GM19240 (cell line): ENCODE results near the gene ANAPC2.

Experiments used
- DNase-seq: peaks from one replicate; pipeline ENCODE4 v3.0.0; 2011; ENCODE audit warnings: low spot score; ENCODE audit not compliant: insufficient read length

ANAPC2 gene

DNA sequence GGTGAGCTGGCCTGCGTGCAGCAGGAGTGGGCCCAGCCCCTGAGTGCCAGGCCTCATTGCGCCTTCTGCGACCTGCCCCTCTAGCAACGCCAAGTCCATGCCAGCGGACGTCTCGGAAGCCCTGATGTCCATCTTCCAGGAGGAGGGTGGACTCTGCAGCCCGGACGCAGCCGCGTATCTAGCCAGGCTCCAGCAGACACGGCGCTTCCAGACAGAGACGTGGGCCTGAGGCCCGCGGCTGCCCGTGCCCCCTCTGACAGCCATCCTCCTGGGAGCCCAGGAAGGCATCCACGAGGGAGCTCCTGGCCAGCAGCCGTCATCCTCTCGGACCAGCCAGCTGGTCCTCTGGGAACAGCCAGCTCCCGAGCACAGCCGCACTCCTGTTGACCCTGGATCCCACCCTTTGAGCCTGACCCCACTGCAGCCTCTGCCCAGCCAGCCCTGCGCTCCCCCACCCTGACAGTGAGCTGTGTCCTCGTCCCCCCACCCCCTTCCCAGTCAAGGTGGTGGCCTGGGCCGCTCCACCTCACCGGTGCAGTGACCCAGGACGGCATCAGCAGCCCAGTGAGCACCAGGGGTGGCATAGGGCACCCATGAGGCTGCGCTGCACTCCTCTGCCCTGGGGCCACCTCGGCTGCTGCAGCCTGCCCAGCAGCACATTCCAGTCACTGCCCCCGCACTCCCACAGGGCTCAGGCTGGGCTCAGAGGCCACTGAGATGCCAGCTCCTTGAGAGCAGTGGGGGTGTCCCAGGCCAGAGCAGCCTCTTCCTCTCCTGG lies 28.0 kb upstream of the ANAPC2 start:
- no peak for DNase-seq

DNA sequence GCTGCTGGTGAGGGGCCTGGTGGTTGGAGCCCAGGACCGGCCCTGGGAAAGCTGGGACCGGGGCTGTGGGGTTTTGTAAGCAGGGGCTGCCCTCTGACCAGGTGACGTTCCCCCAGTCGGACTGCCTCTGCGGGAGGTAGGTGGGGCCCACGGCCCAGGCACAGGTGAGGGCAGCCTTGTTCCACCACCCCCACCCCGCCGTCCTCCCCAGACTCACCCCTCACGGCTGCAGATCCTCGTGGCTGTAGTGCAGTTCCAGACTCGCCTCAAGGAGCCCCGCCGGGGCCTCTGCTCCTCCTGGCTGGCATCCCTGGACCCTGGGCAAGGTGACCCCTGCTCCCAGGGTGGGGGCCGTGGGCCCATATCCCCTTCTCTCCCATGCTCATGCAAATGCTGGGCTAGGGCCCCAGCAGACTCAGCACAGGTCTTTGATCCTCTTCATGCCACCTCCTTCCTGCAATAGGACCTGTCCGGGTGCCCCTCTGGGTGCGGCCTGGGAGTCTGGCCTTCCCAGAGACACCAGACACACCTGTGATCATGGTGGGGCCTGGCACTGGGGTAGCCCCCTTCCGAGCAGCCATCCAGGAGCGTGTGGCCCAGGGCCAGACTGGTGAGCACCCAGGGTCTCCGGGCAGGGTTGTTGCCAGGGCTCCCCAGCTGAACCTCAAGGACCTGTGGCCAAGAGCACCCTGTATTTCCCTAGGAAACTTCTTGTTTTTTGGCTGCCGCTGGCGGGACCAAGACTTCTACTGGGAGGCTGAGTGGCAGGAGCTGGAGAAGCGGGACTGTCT lies 27.0 kb upstream of the ANAPC2 start:
- DNase-seq = no peak

DNA sequence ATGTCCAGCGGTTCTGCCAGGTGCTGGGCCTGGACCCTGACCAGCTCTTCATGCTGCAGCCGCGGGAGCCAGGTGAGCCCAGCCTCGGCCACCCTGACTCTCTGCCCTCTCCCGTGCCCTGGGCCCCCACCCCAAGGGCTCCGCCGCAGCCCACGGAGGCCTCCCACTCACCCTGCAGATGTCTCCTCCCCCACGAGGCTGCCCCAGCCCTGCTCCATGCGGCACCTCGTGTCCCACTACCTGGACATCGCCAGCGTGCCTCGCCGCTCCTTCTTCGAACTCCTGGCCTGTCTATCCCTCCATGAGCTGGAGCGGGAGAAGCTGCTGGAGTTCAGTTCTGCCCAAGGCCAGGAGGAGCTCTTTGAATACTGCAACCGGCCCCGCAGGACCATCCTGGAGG lies 26.3 kb upstream of the ANAPC2 start:
- DNase-seq = no peak

DNA sequence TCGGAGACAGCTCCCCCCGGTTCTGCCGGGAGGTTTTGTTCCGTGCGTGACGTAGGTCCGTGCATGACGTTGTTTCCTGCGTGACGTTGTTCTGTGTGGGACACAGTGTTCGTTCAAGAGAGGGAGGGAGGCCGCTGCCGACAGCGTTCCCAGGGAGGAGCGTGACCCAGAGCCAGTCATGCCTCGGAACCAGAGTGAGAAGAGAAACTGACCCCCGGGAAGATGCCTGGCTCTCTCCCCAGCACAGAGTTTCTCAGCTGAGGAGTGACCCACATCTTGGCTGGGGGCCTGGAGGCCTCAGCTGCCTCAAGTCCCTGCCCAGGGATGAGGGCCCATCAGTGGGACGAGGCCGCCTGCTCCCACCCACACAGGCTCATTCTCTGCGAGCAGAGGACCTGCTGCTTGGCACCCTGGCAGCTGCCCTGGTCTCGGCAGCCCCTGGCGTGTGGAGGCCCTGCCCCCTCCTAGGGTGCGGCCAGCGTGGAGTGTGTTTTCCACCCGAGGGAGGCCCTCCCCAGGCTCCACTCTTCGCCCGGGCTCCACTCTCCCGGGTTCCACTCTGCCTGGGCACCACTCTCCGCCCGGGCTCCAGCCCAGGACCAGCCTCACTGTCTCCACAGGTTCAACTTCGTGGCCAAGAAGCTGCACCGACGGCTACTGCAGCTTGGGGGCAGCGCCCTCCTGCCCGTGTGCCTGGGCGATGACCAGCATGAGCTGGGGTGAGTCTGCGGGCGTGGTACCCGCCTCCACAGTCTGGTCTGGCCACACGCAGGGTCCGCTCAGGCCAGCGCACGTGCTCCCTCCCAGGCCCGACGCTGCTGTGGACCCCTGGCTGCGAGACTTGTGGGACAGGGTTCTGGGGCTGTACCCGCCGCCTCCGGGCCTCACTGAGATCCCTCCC lies 25.1 kb upstream of the ANAPC2 start:
- no peak for DNase-seq

DNA sequence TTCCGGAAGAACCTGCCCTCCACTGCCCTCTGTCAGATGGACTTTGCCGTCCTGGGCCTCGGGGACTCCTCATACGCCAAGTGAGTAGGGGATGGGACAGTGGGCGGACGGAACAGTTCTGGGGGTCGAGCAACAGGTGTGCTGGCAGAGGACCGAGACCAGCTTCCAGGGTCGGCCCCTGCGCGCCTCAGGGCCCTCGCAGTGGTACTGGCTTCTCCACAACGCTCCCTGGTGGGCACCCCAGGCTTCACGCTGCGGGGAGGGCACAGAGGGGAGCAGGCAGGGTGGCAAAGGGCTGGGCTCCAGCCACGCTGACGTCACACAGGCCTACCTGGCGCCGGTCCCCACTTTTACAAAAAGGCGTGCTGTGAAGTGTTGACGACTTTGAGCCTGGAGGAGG lies 24.2 kb upstream of the ANAPC2 start:
- no peak for DNase-seq

DNA sequence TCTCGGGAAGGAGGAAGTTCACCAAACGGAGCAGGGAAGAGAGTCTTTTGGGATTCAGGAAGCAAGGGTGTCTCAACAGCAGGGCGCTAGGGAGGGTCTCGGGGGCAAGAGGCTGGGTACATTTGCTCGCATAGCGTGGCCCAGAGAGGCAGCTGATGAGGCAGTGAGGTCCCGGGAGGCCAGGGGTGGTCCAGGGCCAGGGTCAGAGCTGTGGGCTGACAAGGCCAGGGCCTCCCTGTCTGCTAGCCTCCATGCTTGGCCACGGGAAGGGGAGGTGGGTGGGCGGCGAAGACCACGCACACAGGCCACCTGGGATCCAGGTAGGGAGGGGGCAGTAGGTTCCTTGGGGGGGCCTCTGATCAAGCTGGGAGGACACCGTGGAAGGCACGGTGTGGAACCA lies 23.2 kb upstream of the ANAPC2 start:
- DNase-seq = no peak

DNA sequence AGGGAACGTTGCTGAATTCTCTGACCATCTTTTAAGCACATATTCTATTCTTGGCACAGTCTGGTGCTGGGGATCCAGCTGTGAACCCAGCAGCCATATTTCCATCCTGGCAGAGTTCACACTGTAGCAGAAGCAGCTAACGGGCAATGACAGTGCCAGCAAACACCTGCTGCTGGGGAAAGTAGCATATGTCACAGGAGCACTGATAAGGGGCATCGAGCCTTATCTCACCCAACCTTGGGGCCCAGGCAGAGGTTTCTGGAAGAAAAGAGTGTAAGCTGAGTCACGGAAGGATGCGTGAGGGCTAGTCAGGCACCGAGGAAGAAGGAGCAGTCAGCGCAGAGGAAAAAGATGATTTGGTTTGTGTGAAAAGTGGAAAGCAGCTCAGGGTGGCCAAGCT lies 18.2 kb upstream of the ANAPC2 start:
- DNase-seq = no peak

DNA sequence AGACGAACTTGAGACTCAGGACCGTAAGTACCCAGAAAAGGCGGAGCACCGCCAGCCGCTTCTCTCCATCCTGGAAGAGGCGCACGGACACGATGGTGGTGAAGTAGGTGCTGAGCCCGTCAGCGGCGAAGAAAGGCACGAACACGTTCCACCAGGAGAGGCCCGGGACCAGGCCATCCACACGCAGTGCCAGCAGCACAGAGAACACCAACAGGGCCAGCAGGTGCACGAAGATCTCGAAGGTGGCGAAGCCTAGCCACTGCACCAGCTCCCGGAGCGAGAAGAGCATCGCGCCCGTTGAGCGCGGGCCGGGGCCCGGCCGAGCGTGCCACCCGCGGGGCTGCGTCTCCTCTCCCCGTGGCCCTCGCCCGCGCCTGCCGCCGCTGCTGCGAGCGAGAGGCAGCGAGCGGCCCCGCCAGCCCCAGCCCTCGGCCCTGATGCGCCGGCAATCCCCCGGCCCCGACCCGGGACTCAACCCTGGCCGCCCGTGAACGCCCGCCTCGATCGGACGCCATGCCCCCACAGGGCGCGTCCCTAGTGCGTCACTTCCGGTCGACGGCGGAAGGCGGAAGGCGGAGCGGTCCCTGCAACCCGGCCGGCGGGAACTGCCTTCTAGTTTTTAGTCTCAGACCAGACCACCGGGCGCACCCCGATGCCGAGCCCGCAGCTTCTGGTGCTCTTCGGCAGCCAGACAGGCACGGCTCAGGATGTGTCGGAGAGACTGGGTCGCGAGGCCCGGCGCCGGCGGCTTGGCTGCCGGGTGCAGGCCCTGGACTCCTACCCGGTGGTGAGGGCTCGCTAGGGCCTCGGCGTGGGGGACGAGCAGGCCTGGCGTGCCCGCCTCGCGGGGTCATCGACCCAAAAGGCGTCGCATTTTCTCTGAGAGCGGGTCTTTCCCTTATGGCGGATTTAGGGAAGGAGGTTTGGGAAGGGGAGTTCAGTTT lies 17.0 kb upstream of the ANAPC2 start, which contains the start of the genes NDOR1 and TMEM203:
Gene NDOR1 (plus strand): TSS at position 575 of the 944 bp plus-strand sequence. CDS start 78 bp downstream, at position 653.
Gene TMEM203 (minus strand): TSS at position 523 of the 944 bp plus-strand sequence. CDS start 234 bp downstream, at position 289.
- peak; percentile 97 for DNase-seq

DNA sequence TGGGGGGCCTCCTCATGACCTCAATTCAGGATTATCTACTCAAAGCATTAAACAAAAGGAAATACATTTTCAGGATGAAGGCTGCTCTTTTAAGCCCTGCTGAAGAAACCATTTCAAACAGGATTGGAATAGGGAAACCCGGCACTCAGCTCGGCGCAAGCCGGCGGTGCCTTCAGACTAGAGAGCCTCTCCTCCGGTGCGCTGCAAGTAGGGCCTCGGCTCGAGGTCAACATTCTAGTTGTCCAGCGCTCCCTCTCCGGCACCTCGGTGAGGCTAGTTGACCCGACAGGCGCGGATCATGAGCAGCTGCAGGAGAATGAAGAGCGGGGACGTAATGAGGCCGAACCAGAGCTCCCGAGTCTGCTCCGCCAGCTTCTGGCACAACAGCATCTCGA lies 16.4 kb upstream of the ANAPC2 start:
- no peak for DNase-seq

DNA sequence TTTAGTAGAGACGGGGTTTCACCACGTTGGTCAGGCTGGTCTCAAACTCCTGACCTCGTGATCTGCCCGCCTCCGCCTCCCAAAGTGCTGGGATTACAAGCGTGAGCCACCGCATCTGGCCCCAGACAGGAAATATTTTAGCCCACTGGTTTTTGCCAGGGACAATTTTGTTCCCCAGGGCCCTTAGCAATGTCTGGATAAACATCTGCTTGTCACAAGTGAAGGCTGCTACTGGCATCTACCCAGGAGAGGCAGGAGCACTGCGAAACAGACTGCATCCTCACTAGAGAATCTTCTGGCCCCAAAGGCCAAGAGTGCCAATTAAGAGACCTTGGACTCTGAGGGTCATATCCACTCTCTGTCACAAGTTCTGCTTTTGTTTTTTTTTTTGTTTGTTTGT lies 14.6 kb upstream of the ANAPC2 start:
- DNase-seq = no peak

DNA sequence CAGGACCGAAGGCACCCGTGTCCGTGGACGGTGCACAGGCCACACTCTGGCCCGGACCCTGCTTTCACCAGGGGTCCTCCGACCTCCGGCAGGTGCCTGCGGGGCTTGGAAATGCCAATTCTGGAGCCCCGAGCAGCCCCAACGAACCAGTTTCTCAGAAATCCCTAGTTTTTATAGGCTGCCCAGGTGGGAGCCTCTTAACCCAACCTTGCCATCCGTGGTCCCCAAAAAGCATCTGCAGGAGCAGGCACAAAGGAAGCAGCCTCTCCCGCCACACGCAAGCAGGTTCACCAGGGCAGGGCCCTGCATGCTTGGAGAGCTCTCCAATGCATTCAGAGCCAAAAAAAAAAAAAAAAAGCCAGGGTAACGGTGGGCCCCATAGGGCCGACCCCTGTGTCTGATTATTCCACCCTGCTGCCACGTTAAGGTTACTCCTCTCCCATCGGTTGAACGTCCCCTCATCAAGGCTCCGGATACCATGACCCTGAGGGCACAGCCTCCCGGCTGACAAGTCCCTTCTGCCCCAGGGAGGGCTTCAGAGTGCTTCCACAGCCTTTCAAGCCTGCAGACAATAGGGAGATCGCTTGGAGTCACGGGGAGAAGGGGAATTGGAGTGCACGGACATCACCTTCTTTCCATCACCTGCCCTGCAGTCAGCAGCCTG lies 13.0 kb upstream of the ANAPC2 start:
- DNase-seq = no peak

DNA sequence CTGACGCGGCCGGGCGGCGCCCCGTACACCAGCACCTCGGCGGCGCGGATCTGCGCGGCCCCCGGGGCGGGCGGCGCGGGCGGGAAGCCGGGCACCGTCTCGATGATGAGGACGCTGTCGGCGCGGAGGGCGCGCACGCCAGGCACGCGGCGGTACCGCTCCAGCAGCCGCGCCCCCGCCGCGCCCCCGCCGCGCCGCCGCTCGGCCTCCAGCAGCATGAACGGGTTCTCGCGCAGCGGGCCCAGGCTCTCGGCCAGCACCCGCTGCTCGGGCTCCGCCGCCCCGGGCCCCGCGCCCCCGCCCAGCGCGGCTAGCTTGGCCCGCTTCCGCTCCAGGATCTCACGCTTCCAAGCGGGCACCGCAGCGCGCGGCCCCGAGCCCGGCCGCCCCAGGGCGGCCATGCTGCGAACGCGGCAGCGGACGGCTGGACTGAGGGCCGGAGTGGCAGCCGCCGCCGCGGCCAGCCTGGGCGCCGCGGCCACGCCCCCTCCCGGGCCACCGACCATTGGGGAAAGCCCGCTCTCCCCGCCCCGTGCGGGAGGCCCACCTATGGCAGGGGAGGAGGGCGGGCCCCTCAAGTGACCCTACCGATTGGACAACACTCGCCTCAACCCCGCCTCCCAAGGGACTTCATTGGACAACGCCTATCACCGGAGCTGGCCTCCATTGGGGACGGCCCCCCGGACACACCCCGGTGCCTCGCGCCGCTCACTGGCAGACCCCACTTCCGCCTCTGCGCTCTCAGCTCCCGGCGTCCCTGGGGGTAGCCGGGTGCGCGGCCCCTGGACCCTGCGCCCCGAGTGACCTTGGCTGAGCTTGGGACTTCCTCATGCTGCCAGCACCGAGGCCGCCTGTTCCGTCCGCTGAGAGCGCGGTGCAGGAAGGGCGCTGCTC lies 12.2 kb upstream of the ANAPC2 start, which contains the start of gene TPRN:
Gene TPRN (minus strand): TSS at position 431 of the 894 bp plus-strand sequence. CDS start 30 bp downstream, at position 401.
- DNase-seq = peak; percentile 100

DNA sequence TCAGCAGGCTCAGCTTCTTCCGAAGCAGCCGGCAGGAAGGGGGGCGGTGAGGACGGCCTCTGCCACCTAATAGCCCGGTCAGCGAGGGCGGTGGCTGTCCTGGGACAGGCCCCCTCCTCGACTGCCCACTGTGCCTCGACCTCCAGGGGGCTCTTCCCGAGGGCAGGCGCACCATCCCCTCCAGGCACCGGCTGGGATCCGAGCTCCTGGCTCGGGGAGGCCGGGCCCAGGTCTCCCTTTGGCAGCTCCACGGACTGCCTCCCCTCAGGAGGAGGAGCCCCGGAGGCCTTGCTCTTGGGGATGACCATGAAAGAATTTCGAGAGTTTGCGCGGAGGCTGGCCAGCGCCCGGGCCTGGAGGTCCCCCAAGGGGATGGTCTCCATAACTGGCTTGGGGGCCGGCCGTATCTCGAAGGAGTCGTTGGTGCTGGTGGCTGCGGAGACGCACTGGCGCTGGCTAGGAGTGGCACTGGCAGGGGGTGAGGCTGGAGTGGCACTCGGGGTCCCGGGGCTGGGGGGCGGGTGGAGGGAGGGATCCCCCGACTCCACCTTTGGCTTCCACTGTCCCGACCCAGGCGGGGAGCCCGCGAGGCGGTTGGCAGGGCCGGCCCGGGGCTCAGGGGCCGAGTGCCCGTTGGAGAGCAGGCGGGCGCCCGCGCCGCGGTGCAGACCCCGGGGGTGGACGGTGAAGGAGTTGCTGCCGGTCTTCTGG lies 11.2 kb upstream of the ANAPC2 start:
- DNase-seq = no peak

DNA sequence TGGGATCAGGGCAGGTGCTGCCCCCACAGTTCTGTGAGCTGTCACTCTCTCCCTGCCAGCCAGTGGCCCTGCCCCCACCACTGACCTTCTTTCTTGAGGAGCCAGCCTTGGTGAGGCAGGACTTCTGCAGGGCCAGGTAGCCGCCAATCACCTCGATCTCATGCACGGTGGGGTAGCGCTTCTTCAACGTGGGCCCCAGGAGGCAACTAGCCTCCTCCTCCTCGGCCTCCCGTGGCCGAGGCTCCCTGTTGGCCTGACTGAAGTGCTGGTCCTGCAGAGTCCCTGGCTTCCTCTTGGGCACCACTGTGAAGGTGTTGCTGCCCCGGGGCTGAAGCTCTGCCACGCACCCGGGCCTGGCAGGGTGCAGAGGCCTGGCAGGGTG lies 10.5 kb upstream of the ANAPC2 start:
- DNase-seq = no peak

DNA sequence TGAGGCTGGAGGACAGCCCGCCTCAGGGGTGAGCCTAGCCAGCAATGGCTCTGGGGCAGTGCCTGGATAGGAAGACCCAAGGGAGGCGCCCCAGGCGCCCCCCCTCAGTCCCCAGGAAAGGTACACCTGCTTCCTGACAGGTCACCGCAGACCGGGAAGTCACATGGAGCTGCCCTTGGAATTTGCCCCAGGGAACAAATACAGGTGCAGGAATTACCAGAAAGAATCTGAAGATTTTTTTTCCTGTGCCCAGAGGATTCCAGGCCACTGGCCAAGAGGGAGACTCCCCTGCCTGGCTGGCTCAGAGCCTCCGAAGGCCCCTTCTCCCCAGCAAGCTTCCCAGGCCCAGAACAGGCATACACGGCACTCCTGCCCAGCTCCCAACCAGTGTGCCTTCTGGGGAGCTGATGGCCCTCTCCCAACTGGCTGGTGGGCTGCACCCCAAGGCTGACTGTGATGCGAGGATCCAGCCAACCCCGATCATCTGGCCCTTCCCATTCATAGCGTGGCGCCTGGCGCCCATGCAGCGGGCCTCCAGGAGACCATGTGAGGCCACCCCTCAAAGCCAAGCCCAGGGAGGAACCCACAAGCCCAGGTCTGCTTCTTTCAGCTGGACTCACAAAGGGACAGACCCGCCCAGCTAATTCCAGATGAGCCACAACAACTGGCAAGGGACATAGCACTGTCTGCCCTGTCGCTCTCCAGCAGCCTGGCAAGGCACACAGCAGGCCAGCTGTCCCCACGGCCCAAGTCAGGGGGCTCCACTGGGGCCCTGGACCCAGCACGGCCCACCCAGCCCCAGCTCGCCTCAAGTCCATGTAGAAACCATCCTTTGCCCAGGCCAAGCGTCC lies 9.9 kb upstream of the ANAPC2 start:
- DNase-seq = no peak

DNA sequence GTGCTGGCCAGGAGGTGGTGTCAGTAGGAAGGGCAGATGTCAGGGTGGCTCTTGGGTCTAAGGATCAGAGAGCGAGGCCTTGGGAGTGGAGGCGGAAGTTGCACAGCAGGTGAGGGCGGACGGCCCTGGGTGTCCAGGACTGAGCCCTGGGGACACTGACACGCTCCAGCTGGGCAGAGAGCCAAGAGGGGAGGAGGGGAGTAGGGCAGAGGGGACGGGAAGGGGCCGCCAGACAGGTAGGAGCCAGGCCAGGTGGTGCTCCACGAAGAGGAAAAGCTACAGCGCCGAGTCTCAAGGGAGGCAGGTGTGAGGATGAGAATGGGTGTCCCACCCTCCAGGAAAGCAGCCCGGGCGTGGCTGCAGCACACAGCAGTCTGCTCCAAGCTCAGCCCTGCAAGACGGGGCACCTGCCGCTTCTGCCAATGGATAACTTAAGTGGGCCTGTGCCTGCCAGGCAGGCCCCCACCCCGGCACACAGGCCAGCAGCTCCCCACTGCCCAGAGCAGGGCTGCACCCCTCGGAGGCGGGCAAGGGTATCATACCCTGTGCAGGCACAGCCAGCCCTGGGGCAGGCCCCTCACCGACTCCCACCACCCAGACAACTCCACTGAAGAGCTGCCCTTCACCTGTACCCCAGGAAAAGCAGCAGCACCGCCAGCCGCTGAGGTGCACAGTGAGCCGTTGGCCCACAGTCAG lies 7.3 kb upstream of the ANAPC2 start:
- no peak for DNase-seq

DNA sequence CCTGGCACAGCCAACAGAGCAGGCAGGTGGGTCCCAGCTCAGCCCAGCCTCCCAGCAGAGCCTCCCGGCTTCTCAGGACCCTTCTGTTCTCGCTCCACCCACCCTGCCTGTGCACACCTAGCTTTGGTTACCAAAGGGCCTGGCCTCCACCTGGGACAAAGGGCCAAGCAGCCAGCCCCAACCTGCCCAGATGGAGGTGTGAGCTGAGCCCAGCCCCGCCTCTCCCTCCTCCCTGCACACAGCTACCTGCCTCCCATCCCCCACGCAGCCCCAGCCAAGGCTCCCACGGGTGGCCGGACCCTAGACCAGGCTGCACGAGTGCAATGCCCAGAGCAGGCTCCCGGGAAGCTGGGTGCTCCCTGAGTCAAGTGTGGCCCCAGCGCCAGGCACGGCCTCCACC lies 6.5 kb upstream of the ANAPC2 start:
- no peak for DNase-seq
